ENCODE data around the gene AHCYL1. TPM values are rescaled to one million over a fixed set of nuclear protein-coding genes. Genes with fewer than 3 reads are reported as not detected.
A peak's percentile ranks its signal among the peaks of the same experiment; 100 is the strongest.

AHCYL1 gene
- total RNA-seq, 1 experiment from 2014 or later = 89.0 TPM

GRCh38 chr1:110006516-110006915, 22.0 kb downstream of the AHCYL1 start:
- no peak overlapping the region for H3K4ac ChIP-seq (ENCODE audit: low read depth, low read length)
- H3K56ac ChIP-seq (ENCODE audit: insufficient read length, low read depth, low read length) = no peak overlapping the region
- no peak overlapping the region for H3K4me3 Mint-ChIP-seq
- no peak overlapping the region for H3K23ac ChIP-seq (ENCODE audit: insufficient read length, low read depth, low read length)
- H2AFZ ChIP-seq (ENCODE audit: low read length) = no peak overlapping the region
- H4K8ac ChIP-seq (replicated peaks; ENCODE audit: insufficient read length, low read depth, low read length) = no peak overlapping the region
- no peaks in the 10 kb centered on the region for H4K20me1 ChIP-seq (ENCODE audit: control insufficient read depth, insufficient read depth, insufficient read length)
- H2AK5ac ChIP-seq (ENCODE audit: insufficient read length, low read length) = no peak overlapping the region
- peaks cover 9 to 31% (median 28%) of the 10 kb centered on the region in 3 experiments; a peak in 6 of 7 replicates for H3K36me3 Mint-ChIP-seq (ENCODE audit: insufficient read depth in 1 of 3, low read depth in 3 of 3)
- no peak overlapping the region for H2BK12ac ChIP-seq (ENCODE audit: insufficient read length, low read depth, low read length)
- H2BK15ac ChIP-seq (ENCODE audit: low read depth, low read length) = no peak overlapping the region
- peaks cover 14% of the 10 kb centered on the region for H3K4me1 ChIP-seq (ENCODE audit: insufficient read depth, low read length)
- peaks cover 55 to 60% of the 10 kb centered on the region in 2 experiments for H3K4me1 Mint-ChIP-seq
- H3T11ph ChIP-seq (ENCODE audit: low read length) = no peak overlapping the region
- H3K79me2 ChIP-seq (ENCODE audit: insufficient read depth, low read length) = peaks cover 9% of the 10 kb centered on the region; the same call in 1 of the 2 replicates
- no peak overlapping the region for H2BK5ac ChIP-seq (ENCODE audit: insufficient read length, low read length)
- H3K14ac ChIP-seq (ENCODE audit: insufficient read depth, low read length) = no peak overlapping the region
- no peaks in the 10 kb centered on the region for H3K27me3 ChIP-seq (ENCODE audit: insufficient read depth, low read length)
- H4K5ac ChIP-seq (ENCODE audit: insufficient read length, low read depth, low read length) = no peak overlapping the region
- H2BK120ac ChIP-seq (ENCODE audit: low read depth, low read length, poor library complexity, severe bottlenecking) = no peak overlapping the region
- H3K4me2 ChIP-seq (ENCODE audit: insufficient read depth, insufficient read length, low read length) = no peak overlapping the region
- no CpG with 5 or more reads among the region's 1 CpG for WGBS (ENCODE audit: extremely low coverage, insufficient read length, low lambda C conversion rate)
- no peak overlapping the region for H4K91ac ChIP-seq (ENCODE audit: insufficient read length, low read depth, low read length)
- no peak overlapping the region for H3K27ac ChIP-seq (ENCODE audit: insufficient read length, low read depth, low read length)
- no peaks in the 10 kb centered on the region for H3K9me3 Mint-ChIP-seq
- no peaks in the 10 kb centered on the region for H3K79me1 ChIP-seq (ENCODE audit: insufficient read depth, low read depth, low read length, poor library complexity, severe bottlenecking)
- no peak for DNase-seq
- no peak overlapping the region for H2BK20ac ChIP-seq (ENCODE audit: low read depth, low read length, poor library complexity, severe bottlenecking)
- no peaks in the 10 kb centered on the region for H3K27me3 Mint-ChIP-seq (ENCODE audit: low read depth)
- no peak overlapping the region for H3K18ac ChIP-seq (ENCODE audit: insufficient read length, low read depth, low read length)
- H3K23me2 ChIP-seq (ENCODE audit: insufficient read length, low read depth, low read length, poor library complexity, severe bottlenecking) = no peaks in the 10 kb centered on the region
- H3K9ac ChIP-seq (ENCODE audit: extremely low read depth, insufficient read length, low read length) = no peak overlapping the region
- no peaks in the 10 kb centered on the region for H3K9me3 ChIP-seq (ENCODE audit: control insufficient read depth, low read depth, low read length)
- TF ChIP-seq, protein P1, sequence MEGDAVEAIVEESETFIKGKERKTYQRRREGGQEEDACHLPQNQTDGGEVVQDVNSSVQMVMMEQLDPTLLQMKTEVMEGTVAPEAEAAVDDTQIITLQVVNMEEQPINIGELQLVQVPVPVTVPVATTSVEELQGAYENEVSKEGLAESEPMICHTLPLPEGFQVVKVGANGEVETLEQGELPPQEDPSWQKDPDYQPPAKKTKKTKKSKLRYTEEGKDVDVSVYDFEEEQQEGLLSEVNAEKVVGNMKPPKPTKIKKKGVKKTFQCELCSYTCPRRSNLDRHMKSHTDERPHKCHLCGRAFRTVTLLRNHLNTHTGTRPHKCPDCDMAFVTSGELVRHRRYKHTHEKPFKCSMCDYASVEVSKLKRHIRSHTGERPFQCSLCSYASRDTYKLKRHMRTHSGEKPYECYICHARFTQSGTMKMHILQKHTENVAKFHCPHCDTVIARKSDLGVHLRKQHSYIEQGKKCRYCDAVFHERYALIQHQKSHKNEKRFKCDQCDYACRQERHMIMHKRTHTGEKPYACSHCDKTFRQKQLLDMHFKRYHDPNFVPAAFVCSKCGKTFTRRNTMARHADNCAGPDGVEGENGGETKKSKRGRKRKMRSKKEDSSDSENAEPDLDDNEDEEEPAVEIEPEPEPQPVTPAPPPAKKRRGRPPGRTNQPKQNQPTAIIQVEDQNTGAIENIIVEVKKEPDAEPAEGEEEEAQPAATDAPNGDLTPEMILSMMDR (conservative IDR thresholded peaks at IDR 0.05) = no peak
- peak overlapping the region in 2 of 3 experiments; percentile 34 to 76; a peak in 3 of 7 replicates for H3K27ac Mint-ChIP-seq

Measured in H9 (cell line).